Stimulated activated CD4-positive, alpha-beta T cell treated with anti-CD3 and anti-CD28 coated beads, Interleukin-4, amount 100 ng/mL, for 24 hours (primary cell): ENCODE measurements around the gene CPB1.

Source experiments
- DNase-seq: peaks from one replicate; pipeline ENCODE4 v3.0.0-alpha.2; 2020

Gene CPB1

GRCh38 chr3:148884261-148884660 lies 56.6 kb downstream of the CPB1 start:
- no peak for DNase-seq

DNA sequence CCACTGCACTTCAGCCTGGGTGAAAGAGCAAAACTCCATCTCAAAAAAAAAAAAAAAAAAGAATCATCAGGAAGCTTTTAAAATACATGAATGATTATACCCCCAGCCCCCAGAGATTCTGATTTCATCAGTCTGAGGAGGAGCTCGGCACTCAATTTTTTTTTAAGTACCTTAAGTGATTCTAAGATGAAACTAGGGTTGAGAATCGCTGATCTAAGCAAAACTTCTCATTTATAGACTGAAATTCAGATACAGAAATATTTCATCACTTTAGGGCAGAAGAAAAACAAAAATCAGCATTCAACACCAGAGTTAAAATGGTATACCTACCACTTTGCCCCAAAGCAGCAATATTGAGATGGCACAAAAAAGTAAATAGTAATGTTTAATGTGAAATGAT lies 62.2 kb downstream of the CPB1 start:
- no peak for DNase-seq

DNA sequence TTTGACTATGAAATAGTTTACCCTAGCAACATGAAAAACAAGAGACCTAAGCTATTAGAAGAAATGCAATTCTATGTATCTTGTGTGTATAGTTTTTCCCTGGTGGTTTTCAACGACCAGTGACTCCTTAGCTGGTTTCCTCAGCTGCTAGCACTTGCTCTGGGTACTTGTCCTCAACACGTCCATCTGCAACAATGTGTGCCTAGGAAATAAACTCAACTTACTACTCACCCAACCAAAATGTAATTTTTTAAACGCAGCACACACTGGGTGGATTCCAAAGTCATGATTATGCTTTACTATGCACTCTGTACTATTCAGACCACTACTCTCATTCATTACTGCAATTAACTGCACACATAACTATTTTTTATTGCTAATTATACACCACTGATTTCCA lies 68.5 kb downstream of the CPB1 start:
- no peak for DNase-seq

GRCh38 chr3:148901987-148902791 lies 74.6 kb downstream of the CPB1 start:
- no peak for DNase-seq

DNA sequence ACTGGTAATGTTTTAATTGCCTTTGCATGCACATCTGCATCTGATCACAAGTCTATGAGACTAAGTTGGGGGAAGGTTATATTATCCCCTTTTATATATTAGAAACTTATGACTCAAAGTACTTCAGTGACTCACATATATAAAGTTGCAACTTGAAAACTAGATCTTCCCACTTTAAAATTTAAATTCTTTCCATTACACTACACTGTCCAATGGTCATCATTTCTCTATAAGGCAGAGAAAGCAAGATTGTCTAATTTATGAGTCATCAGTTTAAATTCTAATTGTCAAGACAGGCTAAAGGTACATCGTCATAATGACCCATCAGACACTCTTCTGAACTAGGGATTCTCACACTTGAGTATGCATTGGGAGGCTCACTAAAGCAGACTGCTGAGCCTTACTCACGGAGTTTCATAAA lies 75.4 kb downstream of the CPB1 start:
- no peak for DNase-seq

DNA sequence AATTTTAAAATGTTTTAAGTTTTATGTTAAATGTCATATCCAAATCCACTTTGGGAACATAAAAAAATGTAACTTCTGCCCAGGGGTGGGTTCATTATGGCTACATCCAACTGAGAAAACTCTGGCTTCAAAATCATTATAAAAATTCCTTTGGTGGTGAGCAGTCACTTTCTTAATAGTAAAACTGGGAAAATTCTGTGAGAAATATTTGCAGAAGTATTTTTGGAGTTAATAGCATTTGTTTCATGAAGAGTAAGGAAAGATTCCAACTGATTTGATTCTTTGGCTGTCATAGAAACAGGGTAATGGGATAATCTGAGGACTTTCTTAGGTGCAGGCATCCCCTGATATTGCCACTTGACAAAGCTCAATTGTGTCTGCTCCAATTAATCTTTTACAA lies 76.3 kb downstream of the CPB1 start:
- DNase-seq = no peak

DNA sequence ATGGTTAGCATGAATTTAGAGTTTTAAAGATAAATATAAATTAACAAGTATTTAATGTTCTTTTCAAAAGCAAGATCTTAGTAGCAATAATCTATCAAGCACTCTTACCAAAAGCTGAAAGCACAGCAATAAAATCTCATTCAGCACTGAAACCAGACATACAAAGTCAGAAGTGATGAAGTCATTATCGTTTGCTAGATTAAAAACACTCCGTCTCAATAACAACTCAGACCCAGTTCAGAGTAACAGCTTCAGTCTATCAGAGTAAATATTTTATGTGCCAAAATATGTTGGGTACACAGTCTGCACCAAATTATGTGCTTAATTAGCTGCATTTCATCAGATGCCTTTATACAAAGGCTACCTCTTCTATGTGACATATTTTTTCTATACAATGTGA lies 79.1 kb downstream of the CPB1 start:
- DNase-seq = no peak
